Smooth muscle cell (in vitro differentiated cells): ENCODE measurements around the gene PRUNE2. TPM values are rescaled to one million over a fixed set of nuclear protein-coding genes. Genes with fewer than 3 reads are reported as not detected.

ENCODE experiments used
- DNase-seq: peaks from one replicate; lab custom pipeline; 2025; ENCODE audit not compliant: unreplicated experiment; lab: John Stamatoyannopoulos, UW
- H2AFZ ChIP-seq: fragments of 200-600 bp; sonication (generic); 2 replicates; pipeline ENCODE4 v1.6.0; 2016; ENCODE audit warnings: antibody characterized with exemption, low read depth, mild to moderate bottlenecking
- H3F3A ChIP-seq: fragments of 200-600 bp; sonication (generic); 2 replicates; pipeline ENCODE4 v1.6.0; 2017; ENCODE audit warnings: antibody characterized with exemption, low read depth
- H3K27ac ChIP-seq: fragments of 200-600 bp; sonication (generic); 2 replicates; pipeline ENCODE4 v1.5.1; 2016; ENCODE audit warnings: low read depth, mild to moderate bottlenecking
- H3K27me3 ChIP-seq: fragments of 200-600 bp; sonication (generic); 2 replicates; pipeline ENCODE4 v1.6.1; 2016; ENCODE audit warnings: low read depth, mild to moderate bottlenecking
- H3K36me3 ChIP-seq: fragments of 200-600 bp; sonication (generic); 2 replicates; pipeline ENCODE4 v1.5.1; 2016; ENCODE audit warnings: low read depth
- H3K4me1 ChIP-seq: fragments of 200-600 bp; sonication (generic); 2 replicates; pipeline ENCODE4 v1.5.1; 2016; ENCODE audit warnings: low read depth
- H3K4me2 ChIP-seq: fragments of 200-600 bp; sonication (generic); 2 replicates; pipeline ENCODE4 v1.6.0; 2016; ENCODE audit warnings: mild to moderate bottlenecking
- H3K4me3 ChIP-seq: fragments of 200-600 bp; sonication (generic); 2 replicates; pipeline ENCODE4 v1.5.1; 2016; ENCODE audit warnings: mild to moderate bottlenecking
- H3K79me2 ChIP-seq: fragments of 200-600 bp; sonication (generic); 2 replicates; pipeline ENCODE4 v1.6.0; 2016; ENCODE audit warnings: low read depth, mild to moderate bottlenecking
- H3K9ac ChIP-seq: fragments of 200-600 bp; sonication (generic); 2 replicates; pipeline ENCODE4 v1.6.0; 2016; ENCODE audit warnings: low read depth
- H3K9me3 ChIP-seq: fragments of 200-600 bp; sonication (generic); replicated peaks from 2 replicates; pipeline ENCODE4 v1.5.1; 2016; ENCODE audit warnings: low read depth
- H4K20me1 ChIP-seq: fragments of 200-600 bp; sonication (generic); 2 replicates; pipeline ENCODE4 v1.6.0; 2016; ENCODE audit warnings: low read depth
- CTCF ChIP-seq: fragments of 200-600 bp; sonication (generic); IDR thresholded peaks from 2 replicates; pipeline ENCODE4 v1.5.1; 2017; ENCODE audit warnings: borderline replicate concordance, mild to moderate bottlenecking, antibody characterized with exemption; ENCODE audit not compliant: insufficient read depth, poor library complexity, severe bottlenecking
- WGBS: methylation state at CpG from one replicate; pipeline ENCODE4 v1.1.7; 2016; ENCODE audit warnings: low lambda C conversion rate; 5-methylcytosine and 5-hydroxymethylcytosine counted together
- polyA plus RNA-seq: library from polyadenylated mRNA; unstranded; fragments of >200 nt; fragmentation: Nextera tagmentation; extraction: Ambion mirVana; gene quantifications from 2 replicates; pipeline ENCODE4 v1.2.1, GENCODE V29; 2016
- total RNA-seq: library from RNA; depleted of rRNA; stranded (reverse); fragments of >200 nt; gene quantifications from 2 replicates; pipeline ENCODE4 v1.2.3, GENCODE V29; 2014

PRUNE2 gene
- total and polyA plus RNA-seq, 2 experiments from 2014 or later = 0.79 to 1.9 TPM

- Histone ChIP-seq H3K9ac (no peak overlapping the region), H3F3A (peaks cover 4% of the 10 kb centered on the region), H3K36me3 (no peaks in the 10 kb centered on the region), H4K20me1 (no peaks in the 10 kb centered on the region), H2AFZ (no peak overlapping the region), H3K27ac (no peak overlapping the region), H3K4me3 (no peak overlapping the region), H3K4me2 (no peak overlapping the region), H3K79me2 (no peaks in the 10 kb centered on the region), H3K27me3 (no peaks in the 10 kb centered on the region), H3K4me1 (no peaks in the 10 kb centered on the region), H3K9me3 (no peaks in the 10 kb centered on the region)
- no peak for DNase-seq
- WGBS = 92% methylated on average over 8 of the region's 8 CpGs
- TF ChIP-seq CTCF = no peak
Observed at GRCh38 chr9:76613150-76613781, 292.6 kb downstream of the PRUNE2 start.

- Histone ChIP-seq H3K4me2 (peak overlapping the region; percentile 11), H3F3A (no peaks in the 10 kb centered on the region), H3K36me3 (no peaks in the 10 kb centered on the region), H3K27me3 (no peaks in the 10 kb centered on the region), H3K27ac (peak overlapping the region; percentile 51), H3K79me2 (no peaks in the 10 kb centered on the region), H4K20me1 (no peaks in the 10 kb centered on the region), H3K9ac (no peak overlapping the region), H3K4me1 (no peaks in the 10 kb centered on the region), H3K4me3 (no peak overlapping the region), H3K9me3 (no peaks in the 10 kb centered on the region), H2AFZ (no peak overlapping the region)
- TF ChIP-seq CTCF = no peak
- WGBS = 31% methylated on average over 5 of the region's 5 CpGs
- peak; percentile 36 for DNase-seq
Observed at GRCh38 chr9:76610011-76610352, 295.9 kb downstream of the PRUNE2 start.

GRCh38 chr9:76609285-76610010 is 296.5 kb downstream of the PRUNE2 start:
- Histone ChIP-seq H2AFZ (no peak overlapping the region), H3K4me1 (no peaks in the 10 kb centered on the region), H3K9ac (no peak overlapping the region), H3K4me2 (no peak overlapping the region), H3K36me3 (no peaks in the 10 kb centered on the region), H3F3A (no peaks in the 10 kb centered on the region), H3K9me3 (no peaks in the 10 kb centered on the region), H3K4me3 (no peak overlapping the region), H3K27me3 (no peaks in the 10 kb centered on the region), H3K27ac (peak overlapping the region; percentile 51), H4K20me1 (no peaks in the 10 kb centered on the region), H3K79me2 (no peaks in the 10 kb centered on the region)
- no peak for TF ChIP-seq CTCF
- 96% methylated on average over 6 of the region's 6 CpGs for WGBS
- no peak for DNase-seq
